Islet precursor cell (in vitro differentiated cells): Measurements from ENCODE around the gene DHX15.

Experiments used
- DNase-seq: peaks from one replicate; pipeline ENCODE4 v3.0.0-alpha.2; 2018

Gene DHX15

DNA sequence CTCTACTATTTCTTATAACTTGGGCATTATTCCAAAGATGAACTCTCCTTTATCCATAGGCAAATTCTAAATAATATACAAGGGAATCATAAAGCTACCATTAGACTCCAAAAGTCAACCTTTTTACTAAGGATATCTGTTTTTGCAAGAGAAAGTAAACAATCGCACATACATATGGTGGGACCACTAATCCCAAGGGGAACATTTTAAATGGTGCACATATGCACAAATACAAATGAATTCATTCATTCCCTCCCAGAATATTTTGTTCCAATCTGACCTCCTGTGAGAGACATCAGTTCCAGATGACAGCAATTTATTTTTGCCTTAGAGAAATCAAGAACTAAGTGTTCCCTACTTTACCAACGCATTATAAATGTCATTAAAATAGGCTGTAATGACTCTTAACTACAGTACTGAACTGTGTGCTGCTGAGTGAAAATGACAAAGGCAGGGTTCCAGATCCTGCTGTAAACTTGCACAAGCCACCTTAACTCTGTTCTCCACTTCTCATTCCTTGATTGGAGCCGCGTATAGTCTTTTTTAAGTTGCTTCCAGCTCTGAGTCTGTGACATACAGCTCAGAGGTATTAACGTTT, 2.0 kb downstream of the DHX15 start:
- DNase-seq, result no peak

DNA sequence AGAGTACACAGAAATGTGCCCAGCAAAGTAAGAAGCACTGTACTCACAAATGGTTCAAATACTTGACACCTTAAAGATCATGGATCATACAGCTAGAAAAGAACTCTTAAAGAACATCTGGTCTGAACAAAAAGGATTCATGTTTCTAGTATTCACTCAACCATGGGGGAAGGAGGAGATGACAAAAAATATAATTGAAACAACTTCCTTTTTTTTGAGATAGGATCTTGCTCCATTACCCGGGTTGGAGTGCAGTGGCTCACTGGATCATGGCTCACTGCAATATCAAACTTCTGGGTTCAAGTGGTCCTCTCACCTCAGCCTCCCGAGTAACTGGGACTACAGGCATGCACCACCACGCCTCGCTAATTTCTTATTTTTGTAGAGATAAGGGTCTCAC, 6.0 kb downstream of the DHX15 start:
- no peak for DNase-seq

DNA sequence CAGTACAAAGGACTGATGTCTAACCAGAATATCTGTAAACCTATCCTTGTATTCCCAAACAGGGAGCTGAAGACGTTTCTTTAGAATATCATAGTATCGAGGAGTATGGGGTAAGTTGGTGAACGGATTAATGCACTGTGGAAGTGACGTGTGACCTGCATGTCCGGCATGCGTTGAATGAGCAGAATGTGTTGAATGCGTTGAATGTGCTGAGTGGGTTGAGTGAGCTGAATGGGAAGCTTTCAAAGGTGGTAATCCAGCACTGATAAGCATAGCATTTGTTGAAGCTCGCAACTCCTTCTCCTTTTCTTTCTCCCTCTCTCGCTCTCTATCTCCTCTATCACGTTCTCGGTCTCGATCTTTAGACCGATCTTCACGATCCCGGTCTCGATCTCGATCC, 8.1 kb downstream of the DHX15 start:
- no peak for DNase-seq

DNA sequence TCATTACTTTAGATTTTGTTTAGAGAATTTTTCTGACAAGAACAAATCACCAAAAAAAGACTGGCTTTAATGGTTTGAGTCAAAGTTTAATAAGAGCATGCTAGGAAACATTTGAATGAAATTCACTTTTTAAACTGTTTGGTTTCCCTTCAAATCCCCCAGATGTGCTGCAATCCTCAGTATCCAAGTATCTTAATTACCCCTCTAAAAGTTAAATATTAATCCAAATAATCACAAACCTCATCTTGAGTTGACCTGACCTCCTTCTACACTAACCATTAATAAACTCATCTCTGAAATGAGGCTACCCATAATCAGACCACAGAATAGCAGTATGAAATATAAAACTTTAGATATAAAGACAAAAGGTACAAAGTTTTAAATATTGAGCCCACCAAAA, 10.1 kb downstream of the DHX15 start:
- no peak for DNase-seq

DNA sequence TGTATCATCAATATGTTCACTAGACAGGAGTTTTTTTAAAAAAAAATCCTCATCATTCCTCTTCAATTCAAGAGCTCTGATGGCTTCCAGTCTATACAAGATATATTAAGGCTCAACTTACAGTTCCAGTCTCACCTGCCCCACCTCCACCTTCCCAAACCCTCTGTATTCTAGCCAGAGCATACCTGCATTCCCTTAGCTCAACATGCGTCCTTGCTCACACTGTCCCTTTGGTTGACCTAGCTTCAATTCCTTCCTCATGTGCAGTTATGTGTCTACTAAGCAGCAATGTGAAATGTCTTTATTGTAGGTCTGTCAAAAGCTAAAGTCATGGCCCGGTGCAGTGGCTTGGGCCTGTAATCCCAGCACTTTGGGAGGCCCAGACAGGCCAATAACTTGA, 10.8 kb downstream of the DHX15 start:
- no peak for DNase-seq

DNA sequence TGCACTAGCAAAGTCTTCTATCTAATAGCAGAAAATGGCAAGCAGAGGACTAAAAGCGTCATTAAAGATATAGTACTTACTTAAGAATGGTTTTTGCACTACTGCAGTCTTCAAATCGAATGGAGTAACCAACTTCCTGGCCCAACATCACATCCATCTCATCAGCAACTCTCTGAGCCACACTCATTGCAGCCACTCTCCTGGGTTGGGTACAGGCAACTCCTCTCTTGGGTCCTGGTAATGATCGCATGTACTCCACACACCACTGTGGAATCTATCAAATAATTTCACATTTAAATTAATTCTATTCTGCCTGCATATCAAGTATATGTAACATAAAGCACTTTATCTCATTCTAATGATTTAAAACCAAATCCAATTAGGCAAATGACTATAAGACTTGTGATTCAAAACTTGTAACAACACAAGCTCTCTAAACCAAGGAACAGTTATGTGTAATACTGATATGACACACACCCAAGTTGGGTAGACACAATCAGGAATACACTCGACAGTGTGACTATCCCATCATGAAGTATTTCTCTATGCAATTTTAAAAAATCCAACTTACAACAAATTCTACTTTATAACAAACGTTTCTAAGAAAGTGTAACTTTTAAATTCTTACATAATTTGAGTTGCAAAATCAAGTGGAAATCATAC, 13.6 kb downstream of the DHX15 start:
- DNase-seq, result no peak

DNA sequence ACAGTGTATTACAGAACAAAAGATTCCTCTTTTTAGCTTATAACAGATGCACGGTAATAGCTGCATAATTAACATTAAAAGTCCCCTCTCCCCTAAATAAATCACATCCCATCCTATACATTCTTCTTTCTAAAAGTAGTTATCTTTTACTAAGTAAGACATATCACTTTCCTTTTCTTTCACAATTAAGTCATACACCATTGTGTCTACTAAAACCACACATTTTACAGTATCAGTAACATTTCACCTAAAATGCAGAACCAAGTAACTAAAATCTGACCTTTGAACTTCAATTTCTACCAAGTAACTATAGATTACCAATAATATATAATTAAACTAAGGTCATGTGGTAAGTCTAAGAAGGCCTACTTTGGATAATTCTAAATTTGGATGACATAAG, 14.2 kb downstream of the DHX15 start:
- DNase-seq, result no peak

DNA sequence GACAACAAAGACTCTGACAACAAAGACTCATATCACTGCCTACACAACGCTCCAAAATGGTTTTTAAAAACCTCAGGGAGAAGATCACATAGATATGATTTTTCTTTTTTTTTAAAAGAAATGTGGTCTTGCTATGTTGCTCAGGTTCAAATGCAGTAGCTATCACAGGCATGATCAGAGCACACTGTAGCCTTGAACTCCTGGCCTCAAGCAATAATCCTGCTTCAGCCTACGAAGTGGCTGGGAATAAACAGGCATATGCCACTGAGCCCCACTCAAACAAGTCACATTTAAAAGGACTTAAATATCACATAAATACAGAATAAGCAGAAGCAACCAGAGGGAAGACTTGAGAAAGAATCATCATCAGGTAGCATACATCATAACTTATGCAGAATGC, 14.7 kb downstream of the DHX15 start:
- DNase-seq, result no peak

DNA sequence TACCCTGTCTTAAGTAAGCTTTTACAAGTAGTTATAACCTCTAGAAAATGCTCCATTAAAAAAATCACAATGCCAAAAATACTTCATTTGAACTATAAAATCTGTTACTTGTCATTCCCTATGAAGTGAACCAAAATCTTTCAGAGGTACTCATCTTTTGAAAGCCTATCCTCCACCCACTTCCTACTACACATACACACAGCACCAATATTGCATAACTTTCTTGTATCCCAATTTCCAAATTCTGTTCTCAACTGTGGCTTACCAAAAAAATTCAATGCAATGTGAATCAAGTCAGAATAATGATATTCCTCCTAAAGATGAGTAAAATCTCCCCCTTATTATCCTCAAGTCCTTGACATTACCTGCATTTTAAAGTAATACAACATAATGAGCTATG, 15.9 kb downstream of the DHX15 start:
- DNase-seq, result no peak

DNA sequence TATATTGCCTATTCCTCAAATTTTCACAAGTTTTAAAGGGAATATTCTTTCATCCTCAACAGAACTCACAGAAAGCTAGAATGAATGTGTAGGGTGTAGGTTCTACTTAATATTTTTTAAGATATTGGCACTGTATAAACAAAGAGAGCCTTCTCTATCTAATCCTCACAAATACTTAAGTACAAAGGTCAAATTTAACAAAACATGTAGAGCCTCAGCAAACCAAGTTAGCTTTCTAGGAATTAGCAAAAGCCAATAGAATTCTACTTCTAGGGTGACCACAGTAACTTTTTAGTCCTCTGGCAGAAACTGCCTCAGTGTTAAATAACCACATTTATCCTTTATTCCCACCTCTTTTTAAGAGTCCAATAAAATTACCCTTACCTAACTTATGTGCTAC, 19.3 kb downstream of the DHX15 start:
- DNase-seq, result no peak

DNA sequence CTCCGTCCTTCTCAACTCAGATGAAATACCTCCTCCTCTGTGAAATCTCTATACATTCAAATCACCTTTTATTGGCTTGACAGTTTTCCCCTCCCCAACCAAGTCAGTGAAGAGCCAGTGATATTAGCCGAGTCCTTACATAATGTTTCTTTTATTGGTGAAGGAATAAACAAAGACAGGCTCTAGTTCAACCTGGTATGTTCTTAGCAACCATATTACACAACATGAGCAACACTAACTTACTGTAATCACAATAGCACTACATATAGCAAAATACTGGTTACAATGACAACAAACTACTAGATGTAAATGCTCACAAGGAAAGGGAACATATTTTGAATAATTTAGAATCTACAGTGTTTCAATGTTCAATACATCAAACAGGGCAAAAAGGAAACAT, 19.9 kb downstream of the DHX15 start:
- DNase-seq, result no peak

DNA sequence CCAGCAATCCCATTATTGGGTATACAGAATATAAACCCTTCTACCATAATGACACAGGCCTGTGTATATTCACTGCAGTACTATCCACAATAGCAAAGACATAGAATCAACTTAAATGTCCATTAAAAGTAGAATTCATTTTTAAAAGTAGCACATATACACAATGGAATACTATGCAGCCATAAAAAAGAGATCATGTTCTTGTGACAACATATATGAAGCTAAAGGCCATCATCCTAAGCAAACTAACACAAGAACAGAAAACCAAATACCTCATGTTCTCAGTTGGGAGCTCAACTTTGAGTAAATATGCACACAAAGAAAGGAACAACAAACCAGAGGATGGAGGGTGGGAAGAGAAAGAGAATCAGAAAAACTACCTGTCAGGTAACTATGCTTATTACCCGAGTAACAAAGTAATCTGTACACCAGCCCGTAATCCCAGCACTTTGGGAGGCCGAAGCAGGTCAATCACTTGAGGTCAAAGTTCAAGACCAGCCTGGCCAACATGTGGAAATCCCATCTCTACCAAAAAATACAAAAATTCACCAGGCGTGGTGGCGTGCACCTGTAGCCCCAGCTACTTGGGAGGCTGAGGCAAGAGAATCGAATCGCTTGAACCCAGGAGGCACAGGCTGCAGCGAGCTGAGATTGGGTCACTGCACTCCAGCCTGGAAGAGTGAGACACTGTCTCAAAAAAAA, 22.8 kb downstream of the DHX15 start:
- DNase-seq, result no peak

DNA sequence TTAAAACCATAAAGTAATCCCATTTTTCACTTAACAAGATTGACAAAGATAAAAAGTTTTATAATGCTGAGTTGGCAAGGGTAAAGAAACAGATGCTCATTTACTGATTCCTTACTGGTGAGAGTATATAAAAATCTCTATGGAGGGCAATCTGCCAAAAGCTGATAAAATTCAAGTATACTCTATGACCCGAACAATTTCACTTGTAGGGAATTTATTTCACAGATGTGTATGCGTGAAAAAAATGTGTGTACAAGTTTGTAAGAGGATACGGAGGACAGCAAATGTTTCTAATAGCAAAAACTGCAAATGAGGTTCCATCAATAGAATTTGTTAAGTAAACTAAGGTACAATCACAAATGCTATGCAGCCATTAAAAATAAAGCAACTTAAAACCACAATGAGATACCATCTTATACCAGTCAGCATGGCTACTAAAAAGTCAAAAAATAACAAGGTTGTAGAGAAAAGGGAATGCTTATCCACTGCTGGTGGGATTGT, 23.4 kb downstream of the DHX15 start:
- DNase-seq, result no peak

DNA sequence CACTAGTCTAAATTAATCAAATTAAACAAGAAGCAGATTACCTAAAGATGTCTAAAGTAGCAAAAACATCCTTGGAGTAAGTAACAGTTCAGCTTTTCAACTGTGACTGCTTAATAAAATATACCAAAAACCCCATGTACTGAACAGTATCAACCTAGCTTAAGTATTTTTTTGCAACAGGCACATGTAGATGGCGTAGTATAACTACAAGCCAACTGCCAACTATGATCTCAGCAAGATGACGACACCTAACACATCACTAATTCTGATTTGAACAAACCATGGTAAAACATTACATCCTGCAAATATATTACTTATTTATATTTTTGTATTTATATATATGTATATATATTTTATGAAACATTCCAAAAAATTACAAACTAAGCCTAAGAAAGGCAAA, 24.5 kb downstream of the DHX15 start:
- DNase-seq, result no peak

DNA sequence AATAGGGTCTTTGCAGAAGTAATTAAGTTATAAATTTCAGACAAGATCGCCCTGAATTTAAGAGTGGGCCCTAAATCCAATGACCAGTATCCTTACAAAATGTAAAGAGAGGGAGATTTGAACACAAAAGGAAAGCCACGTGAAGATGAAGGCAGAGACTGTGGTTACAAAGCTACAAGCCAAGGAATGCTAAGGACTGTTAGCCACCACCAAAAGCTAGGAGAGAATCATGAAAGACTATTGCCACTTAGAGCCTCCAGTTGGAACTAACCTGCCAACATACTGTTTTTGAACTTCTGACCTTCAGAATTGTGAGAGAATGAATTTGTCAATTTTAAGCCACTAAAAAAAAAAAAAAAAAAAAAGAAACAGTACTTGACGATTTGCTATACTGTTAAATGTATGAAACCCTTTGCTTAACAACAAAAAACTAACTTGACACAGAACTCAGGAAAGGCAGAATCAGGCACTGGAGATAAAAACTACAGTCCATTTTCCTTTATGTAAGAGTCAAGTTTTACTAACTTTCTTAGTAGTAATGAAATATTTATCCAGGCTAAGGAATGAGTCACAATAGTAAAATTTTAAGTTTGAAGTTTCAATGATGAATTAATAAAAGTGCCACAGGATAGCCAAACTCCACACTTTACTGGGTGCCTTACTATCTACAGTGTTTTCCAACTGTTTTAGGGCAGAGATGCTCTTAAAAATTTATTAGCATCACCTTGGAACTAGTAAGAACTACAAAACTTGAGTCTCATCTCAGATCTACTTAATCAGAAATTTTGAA, 25.1 kb downstream of the DHX15 start:
- DNase-seq, result no peak

DNA sequence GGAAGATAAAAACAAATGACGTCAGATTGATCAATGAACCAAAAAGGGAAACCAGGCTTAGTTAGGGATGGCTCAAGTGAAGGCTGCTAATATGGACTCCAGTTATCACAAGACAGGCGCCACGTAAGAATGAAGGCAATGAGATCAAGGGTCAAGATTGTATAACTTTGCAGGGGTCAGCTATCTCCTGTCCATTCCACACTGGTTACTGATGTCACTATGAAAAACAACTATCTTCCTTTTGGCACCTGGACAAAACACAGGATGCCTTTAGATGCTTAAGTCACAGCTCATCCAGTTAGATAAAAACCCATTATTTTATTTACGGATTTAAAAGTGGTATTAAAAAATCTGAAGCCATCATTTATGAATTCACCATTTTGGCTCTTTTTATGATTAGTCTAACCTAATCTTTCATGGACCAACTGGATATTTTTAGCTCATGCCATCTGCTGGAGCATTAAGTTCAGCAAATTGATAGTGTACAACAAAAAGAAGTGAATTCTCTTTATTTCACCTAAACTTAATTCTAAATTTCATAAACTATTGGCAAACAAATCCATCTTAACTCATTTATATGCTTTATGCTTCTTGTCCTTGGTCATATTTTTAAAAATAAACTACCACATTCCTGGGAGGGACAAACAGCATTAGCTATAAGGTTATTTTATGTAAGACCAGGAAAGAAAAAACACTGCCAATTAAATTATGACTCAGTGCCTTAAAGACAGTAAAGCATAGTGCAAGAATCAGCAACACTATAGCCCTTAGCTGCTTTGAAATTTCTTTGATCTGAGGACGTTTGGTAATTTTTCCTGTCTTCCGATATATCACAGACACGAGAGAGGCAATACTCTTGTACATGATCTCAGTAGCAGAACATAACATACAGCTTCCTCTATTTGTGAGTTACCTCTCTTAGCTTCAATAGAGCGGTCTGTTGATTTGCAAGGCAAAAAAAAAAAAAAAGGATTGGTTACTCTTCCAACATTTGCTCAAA, 27.0 kb downstream of the DHX15 start:
- DNase-seq, result no peak

DNA sequence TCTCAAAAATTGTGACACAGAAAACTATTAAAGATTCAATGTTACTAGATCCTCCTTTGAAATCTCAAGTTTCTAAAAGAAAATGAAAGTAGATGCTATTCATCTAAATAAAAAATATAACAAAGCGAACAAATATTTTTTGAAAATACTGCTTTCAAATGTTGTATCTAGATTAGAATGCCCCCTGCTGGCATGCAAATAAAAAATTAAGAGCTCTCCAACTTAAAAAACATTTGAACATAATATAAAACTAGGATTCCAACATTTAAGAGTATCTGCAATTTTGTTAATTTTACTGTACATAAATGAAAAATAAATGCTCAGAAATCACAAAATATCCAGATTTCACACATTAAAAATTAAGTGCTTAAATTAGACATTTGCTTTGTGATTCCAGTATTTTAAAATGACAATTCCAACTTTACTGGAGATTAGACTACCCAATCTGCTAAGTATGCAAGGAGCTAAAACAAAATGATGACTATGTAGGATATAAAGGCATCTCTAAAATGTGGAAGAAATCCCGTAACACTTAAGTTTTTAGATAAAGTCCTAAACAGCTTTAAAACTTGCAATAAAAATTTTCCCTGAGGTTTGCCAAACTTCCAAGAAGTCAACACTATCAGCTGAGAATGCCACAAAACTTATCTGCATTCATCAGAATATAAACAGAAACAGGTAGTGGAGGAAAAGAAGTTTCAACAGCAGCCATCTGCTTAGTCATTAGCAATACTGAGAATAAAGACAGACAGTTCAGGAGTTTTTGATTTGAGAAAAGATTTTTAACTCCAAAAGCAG, 32.7 kb downstream of the DHX15 start:
- no peak for DNase-seq

DNA sequence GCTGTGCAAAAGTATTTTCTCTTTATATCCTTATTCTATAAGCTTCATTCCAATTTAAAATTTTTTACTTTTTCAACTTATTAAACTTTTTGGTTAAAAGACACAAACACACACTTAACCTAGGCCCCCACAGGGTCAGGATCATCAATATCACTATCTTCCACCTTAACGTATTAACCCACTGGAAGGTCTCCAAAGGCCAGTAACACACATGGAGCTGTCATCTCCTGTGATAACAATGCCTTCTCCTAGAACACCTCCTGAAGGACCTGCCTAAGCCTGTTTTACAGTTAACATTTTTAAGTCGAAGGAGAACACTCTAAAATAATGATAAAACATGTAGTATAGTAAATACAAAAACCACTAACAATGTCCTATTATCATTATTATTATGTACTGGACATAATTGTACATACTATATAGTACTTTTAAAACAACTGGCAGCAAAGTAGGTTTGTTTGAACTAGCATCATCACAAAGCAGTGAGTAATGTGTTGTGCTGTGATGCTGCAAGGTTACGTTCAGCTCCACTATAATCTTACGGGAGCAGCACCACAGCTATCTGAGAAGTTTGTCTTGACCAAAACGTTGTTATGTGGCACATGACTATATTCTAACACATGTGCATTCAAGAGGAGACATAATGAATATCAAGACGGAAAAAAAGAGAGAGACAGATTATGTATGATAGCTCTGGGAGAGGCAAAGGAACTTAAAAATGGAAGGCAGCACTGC, 33.7 kb downstream of the DHX15 start:
- no peak for DNase-seq

DNA sequence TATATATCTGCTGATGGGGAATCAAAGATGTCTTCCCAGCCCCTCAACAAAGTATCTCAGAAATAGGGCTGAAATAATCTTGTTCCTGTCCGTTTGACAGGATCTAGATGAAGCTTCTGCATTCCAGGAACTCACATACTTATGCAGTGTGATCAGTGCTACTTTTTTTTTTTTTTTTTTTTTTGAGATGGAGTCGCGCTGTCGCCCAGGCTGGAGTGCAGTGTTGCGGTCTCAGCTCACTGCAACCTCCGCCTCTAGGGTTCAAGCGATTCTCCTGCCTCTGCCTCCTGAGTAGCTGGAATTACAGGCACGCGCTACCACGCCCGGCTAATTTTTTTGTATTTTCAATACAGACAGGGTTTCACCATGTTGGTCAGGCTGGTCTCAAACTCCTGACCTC, 36.4 kb downstream of the DHX15 start:
- no peak for DNase-seq

DNA sequence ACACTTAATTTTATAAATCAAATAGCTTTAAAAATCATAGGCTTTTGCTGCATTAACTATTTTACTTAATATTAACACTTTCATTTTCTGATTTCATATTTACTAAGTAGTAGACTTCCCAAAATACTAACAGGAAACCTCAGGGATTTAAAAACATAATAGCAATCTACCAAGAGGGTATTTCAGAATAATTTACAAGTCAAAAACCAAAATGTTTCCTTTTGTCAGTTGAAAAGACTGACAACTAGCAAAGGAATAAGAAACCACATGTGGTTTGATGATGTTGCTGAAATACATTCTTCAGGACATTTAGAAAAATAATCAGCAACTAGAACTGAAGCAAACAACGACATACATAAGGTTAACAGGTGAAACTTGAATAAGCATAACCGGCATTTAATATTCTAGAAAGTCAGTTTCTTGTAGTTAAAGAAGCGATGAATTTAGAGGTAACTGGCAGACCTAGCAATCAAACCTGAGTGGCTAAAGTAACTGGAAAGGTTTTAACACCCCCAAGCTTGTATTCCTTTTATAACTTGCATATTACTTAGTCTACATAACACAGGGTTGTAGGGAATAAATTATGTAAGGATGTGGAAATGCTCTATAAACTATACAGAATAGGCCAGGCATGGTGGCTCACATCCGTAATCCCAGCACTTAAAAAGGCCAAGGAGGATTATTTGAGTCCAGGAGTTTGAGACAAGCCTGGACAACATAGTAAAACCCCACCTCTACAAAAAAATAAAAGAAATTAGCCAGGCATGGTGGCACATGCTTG, 40.0 kb downstream of the DHX15 start:
- no peak for DNase-seq
